ENCODE data around the gene KIR3DL2.
"Not testable (repeated sequence)": the region's sequence is repeated elsewhere in the genome, so short reads cannot be mapped to it uniquely, and the experiment has no call there.

KIR3DL2 gene

DNA sequence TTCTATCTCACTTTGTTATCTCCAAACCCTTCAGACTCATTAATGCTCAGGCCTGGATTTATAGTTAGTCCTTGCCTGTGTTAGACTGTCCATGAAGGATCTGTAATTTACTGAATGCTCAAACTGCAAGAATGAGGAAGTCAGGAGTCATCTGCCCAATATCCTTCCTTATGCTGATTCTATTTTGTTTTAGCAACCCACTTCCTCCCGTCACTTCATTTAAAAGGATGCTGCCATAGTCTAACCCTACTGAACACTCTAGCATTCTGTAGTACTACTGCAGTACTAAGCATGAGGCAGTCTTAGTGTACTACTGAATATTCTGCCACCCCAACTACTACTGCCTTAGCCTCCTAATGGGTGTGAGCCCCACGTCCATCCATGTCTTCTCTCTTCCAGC, 25.3 kb downstream of the KIR3DL2 start:
- Histone ChIP-seq H3K27ac (ENCODE audit: low read length) (no peak overlapping the region), H3K9me3 (ENCODE audit: control insufficient read depth, low read depth, low read length) (peaks cover 4% of the 10 kb centered on the region), H3K27me3 (ENCODE audit: control insufficient read depth, insufficient read depth, low read length) (peaks cover 2% of the 10 kb centered on the region), H3K4me3 (ENCODE audit: low read length) (no peak overlapping the region), H3K9ac (ENCODE audit: low read length) (no peak overlapping the region), H3K4me1 (ENCODE audit: control insufficient read depth, low read depth, low read length) (no peaks in the 10 kb centered on the region), H3K36me3 (ENCODE audit: control insufficient read depth, low read depth, low read length) (no peaks in the 10 kb centered on the region)

DNA sequence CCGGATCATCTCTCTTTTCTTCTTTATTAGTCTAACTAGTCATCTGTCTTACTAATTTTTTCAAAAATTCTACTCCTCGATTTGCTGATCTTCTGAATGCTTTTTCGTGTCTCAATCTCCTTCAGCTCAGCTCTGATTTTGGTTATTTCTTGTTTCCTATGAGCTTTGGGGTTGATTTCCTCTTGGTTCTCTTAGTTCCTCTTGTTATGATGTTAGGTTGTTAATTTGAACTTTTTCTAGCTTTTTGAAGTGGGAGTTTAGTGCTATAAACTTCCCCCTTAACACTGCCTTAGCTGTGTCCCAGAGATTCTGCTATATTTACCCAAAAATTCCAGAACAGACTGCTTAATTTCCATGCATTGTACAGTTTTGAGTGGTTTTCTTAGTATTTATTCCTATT, 27.2 kb downstream of the KIR3DL2 start:
- Histone ChIP-seq H3K9me3 (ENCODE audit: control insufficient read depth, low read depth, low read length) (no peaks in the 10 kb centered on the region), H3K4me3 (ENCODE audit: low read length) (no peak overlapping the region), H3K27me3 (ENCODE audit: control insufficient read depth, insufficient read depth, low read length) (peaks cover 9% of the 10 kb centered on the region)

DNA sequence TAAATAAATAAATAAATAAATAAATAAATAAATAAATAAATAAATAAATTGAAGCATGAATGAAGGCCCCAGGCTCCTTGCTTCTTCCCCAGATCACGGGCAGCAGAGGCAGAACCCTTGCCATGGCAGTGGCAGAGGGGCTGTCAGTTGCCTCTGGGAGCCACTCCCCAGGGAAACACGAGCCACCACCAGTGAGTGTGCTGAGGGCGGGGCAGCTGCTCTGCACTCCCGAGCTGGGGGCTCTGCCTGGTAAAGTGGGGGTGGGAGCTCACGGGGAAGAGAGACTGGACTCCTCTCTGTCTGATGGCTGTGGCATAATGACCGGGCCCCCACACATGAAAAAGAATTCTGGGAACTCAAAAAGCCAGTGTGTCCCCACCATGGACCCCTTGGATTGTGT, 31.6 kb downstream of the KIR3DL2 start:
- Histone ChIP-seq H3K4me1 (ENCODE audit: control insufficient read depth, low read depth, low read length) (no peaks in the 10 kb centered on the region), H3K4me3 (ENCODE audit: low read length) (no peak overlapping the region), H3K27me3 (ENCODE audit: control insufficient read depth, insufficient read depth, low read length) (peaks cover 9% of the 10 kb centered on the region), H3K36me3 (ENCODE audit: control insufficient read depth, low read depth, low read length) (no peaks in the 10 kb centered on the region), H3K9ac (ENCODE audit: low read length) (no peak overlapping the region), H3K27ac (ENCODE audit: low read length) (no peak overlapping the region), H3K9me3 (ENCODE audit: control insufficient read depth, low read depth, low read length) (no peaks in the 10 kb centered on the region)

More for the DNA sequence above, 27.2 kb downstream of the KIR3DL2 start:
- H3K36me3 ChIP-seq (ENCODE audit: control insufficient read depth, low read depth, low read length) = no peaks in the 10 kb centered on the region
- no peak overlapping the region for H3K9ac ChIP-seq (ENCODE audit: low read length)
- H3K27ac ChIP-seq (ENCODE audit: low read length) = no peak overlapping the region
- H3K4me1 ChIP-seq (ENCODE audit: control insufficient read depth, low read depth, low read length) = no peaks in the 10 kb centered on the region

DNA sequence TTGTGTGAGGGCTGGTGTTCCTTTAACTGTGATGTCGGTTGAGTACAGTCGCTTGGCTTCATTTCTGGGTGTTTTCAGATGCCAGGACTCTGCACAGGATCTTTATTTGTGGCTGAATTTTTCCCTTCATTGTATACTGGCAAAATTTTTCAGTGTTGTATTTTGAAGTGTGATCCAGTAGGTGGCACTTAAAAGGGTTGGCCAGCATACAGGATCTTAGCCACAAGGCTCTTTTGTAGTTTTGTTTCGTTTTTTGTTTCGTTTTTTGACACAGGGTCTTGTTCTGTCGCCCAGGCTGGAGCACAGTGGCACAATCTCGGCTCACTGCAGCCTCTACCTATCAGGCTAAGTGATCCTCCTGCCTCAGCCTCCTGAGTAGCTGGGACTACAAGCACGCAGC, 32.5 kb downstream of the KIR3DL2 start:
- H3K36me3 ChIP-seq (ENCODE audit: control insufficient read depth, low read depth, low read length) = no peaks in the 10 kb centered on the region
- no peak overlapping the region for H3K4me3 ChIP-seq (ENCODE audit: low read length)
- no peak overlapping the region for H3K9ac ChIP-seq (ENCODE audit: low read length)
- peaks cover 9% of the 10 kb centered on the region for H3K27me3 ChIP-seq (ENCODE audit: control insufficient read depth, insufficient read depth, low read length)
- no peaks in the 10 kb centered on the region for H3K9me3 ChIP-seq (ENCODE audit: control insufficient read depth, low read depth, low read length)
- no peak overlapping the region for H3K27ac ChIP-seq (ENCODE audit: low read length)
- no peaks in the 10 kb centered on the region for H3K4me1 ChIP-seq (ENCODE audit: control insufficient read depth, low read depth, low read length)

DNA sequence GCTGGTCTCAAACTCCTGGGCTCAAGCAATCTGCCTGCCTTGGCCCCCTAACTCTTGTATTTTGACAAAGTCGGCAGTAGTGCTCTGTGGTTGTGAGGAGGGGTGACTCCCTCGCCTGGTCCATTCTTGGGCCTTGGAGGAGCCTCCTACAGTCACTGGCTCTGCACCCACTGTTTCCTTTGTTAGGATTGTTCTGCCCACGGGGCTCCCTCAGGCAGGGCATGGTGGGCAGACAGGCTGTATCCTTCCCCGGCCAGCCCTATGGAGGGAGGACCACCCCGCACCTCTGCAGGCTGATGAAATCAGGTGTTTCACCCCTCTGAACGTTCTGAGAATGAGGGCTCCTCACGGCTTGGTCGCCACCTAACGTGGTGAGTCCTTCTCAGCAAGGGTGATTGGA, 33.0 kb downstream of the KIR3DL2 start:
- no peak overlapping the region for H3K9ac ChIP-seq (ENCODE audit: low read length)
- peaks cover 9% of the 10 kb centered on the region for H3K27me3 ChIP-seq (ENCODE audit: control insufficient read depth, insufficient read depth, low read length)
- no peak overlapping the region for H3K27ac ChIP-seq (ENCODE audit: low read length)
- no peaks in the 10 kb centered on the region for H3K4me1 ChIP-seq (ENCODE audit: control insufficient read depth, low read depth, low read length)
- H3K9me3 ChIP-seq (ENCODE audit: control insufficient read depth, low read depth, low read length) = no peaks in the 10 kb centered on the region
- H3K4me3 ChIP-seq (ENCODE audit: low read length) = no peak overlapping the region
- no peaks in the 10 kb centered on the region for H3K36me3 ChIP-seq (ENCODE audit: control insufficient read depth, low read depth, low read length)

- Histone ChIP-seq H3K4me3 (ENCODE audit: low read length) (no peak overlapping the region), H3K27ac (ENCODE audit: low read length) (no peak overlapping the region), H3K27me3 (ENCODE audit: control insufficient read depth, insufficient read depth, low read length) (no peaks in the 10 kb centered on the region), H3K9ac (ENCODE audit: low read length) (no peak overlapping the region), H3K4me1 (ENCODE audit: control insufficient read depth, low read depth, low read length) (peaks cover 2% of the 10 kb centered on the region), H3K36me3 (ENCODE audit: control insufficient read depth, low read depth, low read length) (no peaks in the 10 kb centered on the region), H3K9me3 (ENCODE audit: control insufficient read depth, low read depth, low read length) (no peaks in the 10 kb centered on the region)
Measured at GRCh38 chr19:54888239-54888638, 38.0 kb downstream of the KIR3DL2 start.

DNA sequence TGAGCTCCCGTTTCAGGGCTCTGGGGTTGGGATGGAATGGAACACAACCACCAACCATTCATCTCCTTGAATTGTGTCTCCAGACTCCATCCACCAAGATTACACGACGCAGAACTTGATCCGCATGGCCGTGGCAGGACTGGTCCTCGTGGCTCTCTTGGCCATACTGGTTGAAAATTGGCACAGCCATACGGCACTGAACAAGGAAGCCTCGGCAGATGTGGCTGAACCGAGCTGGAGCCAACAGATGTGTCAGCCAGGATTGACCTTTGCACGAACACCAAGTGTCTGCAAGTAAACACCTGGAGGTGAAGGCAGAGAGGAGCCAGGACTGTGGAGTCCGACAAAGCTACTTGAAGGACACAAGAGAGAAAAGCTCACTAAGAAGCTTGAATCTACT, 39.3 kb downstream of the KIR3DL2 start:
- H3K27me3 ChIP-seq (ENCODE audit: control insufficient read depth, insufficient read depth, low read length) = no peaks in the 10 kb centered on the region
- H3K27ac ChIP-seq (ENCODE audit: low read length) = no peak overlapping the region
- H3K4me3 ChIP-seq (ENCODE audit: low read length) = no peak overlapping the region
- no peaks in the 10 kb centered on the region for H3K36me3 ChIP-seq (ENCODE audit: control insufficient read depth, low read depth, low read length)
- H3K9ac ChIP-seq (ENCODE audit: low read length) = no peak overlapping the region
- H3K4me1 ChIP-seq (ENCODE audit: control insufficient read depth, low read depth, low read length) = peaks cover 3% of the 10 kb centered on the region
- no peaks in the 10 kb centered on the region for H3K9me3 ChIP-seq (ENCODE audit: control insufficient read depth, low read depth, low read length)

DNA sequence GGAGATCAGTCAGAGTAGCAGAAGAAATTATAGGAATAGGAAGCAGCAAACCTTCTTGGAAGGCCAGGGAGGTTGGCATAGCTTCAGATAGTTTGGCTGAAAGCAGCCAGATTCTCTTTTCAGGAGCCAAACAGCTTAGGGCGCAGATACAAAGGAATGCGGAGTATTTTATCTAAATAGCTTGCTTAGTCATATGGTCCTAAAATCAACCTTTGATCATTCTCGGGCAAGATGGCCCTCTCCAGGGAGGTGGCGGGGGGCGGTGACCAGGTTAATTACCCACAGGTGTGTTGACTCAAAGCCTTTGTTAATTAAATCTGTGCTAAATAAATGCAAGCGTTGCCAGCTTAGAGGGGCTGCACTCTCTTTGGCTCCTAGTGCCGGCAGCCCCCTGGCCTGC, 43.2 kb downstream of the KIR3DL2 start:
- H3K9ac ChIP-seq (ENCODE audit: low read length) = no peak overlapping the region
- no peak overlapping the region for H3K4me3 ChIP-seq (ENCODE audit: low read length)
- H3K4me1 ChIP-seq (ENCODE audit: control insufficient read depth, low read depth, low read length) = peaks cover 3% of the 10 kb centered on the region
- H3K36me3 ChIP-seq (ENCODE audit: control insufficient read depth, low read depth, low read length) = no peaks in the 10 kb centered on the region
- H3K27ac ChIP-seq (ENCODE audit: low read length) = no peak overlapping the region
- no peaks in the 10 kb centered on the region for H3K9me3 ChIP-seq (ENCODE audit: control insufficient read depth, low read depth, low read length)
- no peaks in the 10 kb centered on the region for H3K27me3 ChIP-seq (ENCODE audit: control insufficient read depth, insufficient read depth, low read length)

GRCh38 chr19:54894106-54894505, 43.9 kb downstream of the KIR3DL2 start:
- H3K4me1 ChIP-seq (ENCODE audit: control insufficient read depth, low read depth, low read length); H3K4me3 ChIP-seq (ENCODE audit: low read length); H3K27me3 ChIP-seq (ENCODE audit: control insufficient read depth, insufficient read depth, low read length); H3K36me3 ChIP-seq (ENCODE audit: control insufficient read depth, low read depth, low read length); H3K27ac ChIP-seq (ENCODE audit: low read length); H3K9ac ChIP-seq (ENCODE audit: low read length); H3K9me3 ChIP-seq (ENCODE audit: control insufficient read depth, low read depth, low read length): not testable (repeated sequence)

GRCh38 chr19:54896036-54896435, 45.8 kb downstream of the KIR3DL2 start:
- peaks cover 3% of the 10 kb centered on the region for H3K4me1 ChIP-seq (ENCODE audit: control insufficient read depth, low read depth, low read length)
- H3K9ac ChIP-seq (ENCODE audit: low read length) = no peak overlapping the region
- no peak overlapping the region for H3K4me3 ChIP-seq (ENCODE audit: low read length)
- no peak overlapping the region for H3K27ac ChIP-seq (ENCODE audit: low read length)
- no peaks in the 10 kb centered on the region for H3K27me3 ChIP-seq (ENCODE audit: control insufficient read depth, insufficient read depth, low read length)
- H3K36me3 ChIP-seq (ENCODE audit: control insufficient read depth, low read depth, low read length) = no peaks in the 10 kb centered on the region
- no peaks in the 10 kb centered on the region for H3K9me3 ChIP-seq (ENCODE audit: control insufficient read depth, low read depth, low read length)

DNA sequence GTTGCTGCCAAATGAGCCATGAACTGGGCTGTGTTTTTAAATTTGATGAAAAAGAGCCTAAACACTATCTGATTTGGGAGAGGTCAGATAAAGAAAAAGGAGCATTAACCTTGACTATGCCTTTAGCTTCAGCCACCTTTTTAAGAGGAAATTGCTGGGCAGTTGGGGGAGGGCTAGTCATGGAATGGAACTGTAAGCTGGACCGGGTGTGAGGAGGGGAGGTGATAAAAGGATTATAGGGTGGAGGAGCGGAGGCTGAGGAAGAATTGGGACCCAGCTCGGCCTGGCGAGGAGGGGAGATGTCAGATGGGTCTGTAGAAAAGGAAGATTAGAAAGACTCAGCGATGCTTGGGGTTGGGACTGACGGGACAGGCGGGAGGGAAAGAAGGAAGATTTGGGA, 48.4 kb downstream of the KIR3DL2 start:
- not testable (repeated sequence) for H3K9me3 ChIP-seq (ENCODE audit: control insufficient read depth, low read depth, low read length); H3K36me3 ChIP-seq (ENCODE audit: control insufficient read depth, low read depth, low read length); H3K4me3 ChIP-seq (ENCODE audit: low read length); H3K4me1 ChIP-seq (ENCODE audit: control insufficient read depth, low read depth, low read length); H3K9ac ChIP-seq (ENCODE audit: low read length); H3K27me3 ChIP-seq (ENCODE audit: control insufficient read depth, insufficient read depth, low read length); H3K27ac ChIP-seq (ENCODE audit: low read length)

GRCh38 chr19:54899646-54900045, 49.4 kb downstream of the KIR3DL2 start:
- H3K27me3 ChIP-seq (ENCODE audit: control insufficient read depth, insufficient read depth, low read length); H3K27ac ChIP-seq (ENCODE audit: low read length); H3K9ac ChIP-seq (ENCODE audit: low read length); H3K36me3 ChIP-seq (ENCODE audit: control insufficient read depth, low read depth, low read length); H3K4me3 ChIP-seq (ENCODE audit: low read length); H3K4me1 ChIP-seq (ENCODE audit: control insufficient read depth, low read depth, low read length); H3K9me3 ChIP-seq (ENCODE audit: control insufficient read depth, low read depth, low read length): not testable (repeated sequence)

DNA sequence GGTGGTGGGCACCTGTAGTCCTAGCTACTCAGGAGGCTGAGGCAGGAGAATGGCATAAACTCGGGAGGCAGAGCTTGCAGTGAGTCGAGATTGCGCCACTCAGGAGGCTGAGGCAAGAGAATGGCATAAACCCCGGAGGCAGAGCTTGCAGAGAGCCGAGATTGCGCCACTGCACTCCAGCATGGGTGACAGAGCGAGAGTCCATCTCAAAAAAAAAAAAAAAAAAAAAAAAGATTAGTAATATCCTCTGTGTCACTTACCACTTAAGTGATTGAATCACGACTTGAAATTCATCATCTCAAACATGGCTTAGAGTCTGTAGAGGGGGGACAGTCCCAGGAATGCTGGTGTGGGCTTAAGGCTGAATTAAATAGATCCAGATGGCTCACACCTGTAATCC, 50.9 kb downstream of the KIR3DL2 start:
- not testable (repeated sequence) for H3K4me1 ChIP-seq (ENCODE audit: control insufficient read depth, low read depth, low read length); H3K9me3 ChIP-seq (ENCODE audit: control insufficient read depth, low read depth, low read length); H3K36me3 ChIP-seq (ENCODE audit: control insufficient read depth, low read depth, low read length); H3K4me3 ChIP-seq (ENCODE audit: low read length); H3K27me3 ChIP-seq (ENCODE audit: control insufficient read depth, insufficient read depth, low read length); H3K27ac ChIP-seq (ENCODE audit: low read length); H3K9ac ChIP-seq (ENCODE audit: low read length)
